Esophagus muscularis mucosa (tissue), 4 donors: ENCODE data around the gene SGK1. TPM values are rescaled to one million over a fixed set of nuclear protein-coding genes. Genes with fewer than 3 reads are reported as not detected.

ENCODE experiments used
- DNase-seq: peaks from one replicate; pipeline ENCODE4 v3.0.0-alpha.2; 2017; ENCODE audit errors: extremely low spot score
- H3K27ac ChIP-seq, 4 donors: fragments of 200-600 bp; sonication (generic); replicated peaks in 1 of 4; 1 replicate in 3 of 4; 2 replicates in 1 of 4; pipeline ENCODE4 v1.5.1; 2016 to 2019; ENCODE audit warnings: mild to moderate bottlenecking in 1 of 4
- H3K27me3 ChIP-seq, 4 donors: fragments of 200-600 bp; sonication (generic); one replicate each; pipeline versions ENCODE4 v1.5.1 to v1.6.0; 2016 to 2019
- H3K36me3 ChIP-seq, 4 donors: fragments of 200-600 bp; sonication (generic); one replicate each; pipeline ENCODE4 v1.5.1; 2016 to 2019
- H3K4me1 ChIP-seq, 4 donors: fragments of 200-600 bp; sonication (generic); one replicate each; pipeline ENCODE4 v1.5.1; 2016 to 2019
- H3K4me3 ChIP-seq, 4 donors: fragments of 200-600 bp; sonication (generic); 1 replicate in 2 of 4; 2 replicates in 2 of 4; pipeline ENCODE4 v1.5.1; 2016 to 2019; ENCODE audit warnings: mild to moderate bottlenecking in 4 of 4, moderate library complexity in 1 of 4
- H3K9me3 ChIP-seq, 4 donors: fragments of 200-600 bp; sonication (generic); 1 replicate in 3 of 4; 2 replicates in 1 of 4; pipeline ENCODE4 v1.5.1; 2016 to 2019
- CTCF ChIP-seq, 3 experiments: fragments of 200-600 bp in 2 of 3; fragments of 450-650 bp in 1 of 3; sonication (generic) in 2 of 3; IDR thresholded peaks; one replicate each; pipeline ENCODE4 v1.5.1; 2017 to 2019; ENCODE audit warnings: antibody characterized with exemption in 3 of 3, mild to moderate bottlenecking in 2 of 3, moderate library complexity in 1 of 3
- EP300 ChIP-seq: sonication (generic); formaldehyde crosslinking; IDR thresholded peaks from one replicate; pipeline ENCODE4 v1.6.1; 2017; ENCODE audit warnings: antibody characterized with exemption
- POLR2A ChIP-seq: fragments of 450-650 bp; IDR thresholded peaks from one replicate; pipeline ENCODE4 v1.6.1; 2017; ENCODE audit warnings: antibody characterized with exemption, moderate library complexity, mild to moderate bottlenecking, low read depth
- POLR2AphosphoS5 ChIP-seq, 2 donors: sonication (generic); formaldehyde crosslinking; IDR thresholded peaks; one replicate each; pipeline ENCODE4 v1.6.1; 2017; ENCODE audit warnings: antibody characterized with exemption in 2 of 2
- WGBS: methylation state at CpG from one replicate; pipeline ENCODE4 v1.1.5; 2018; 5-methylcytosine and 5-hydroxymethylcytosine counted together
- intact Hi-C: fragments of 100-400 bp; cut with DNase I; formaldehyde crosslinking; loops from one replicate; pipeline ENCODE4 v1.15.1; 2023
- total RNA-seq, 4 donors: library from RNA; depleted of rRNA; stranded (reverse); fragments of >200 nt; gene quantifications; one replicate each; pipeline versions ENCODE4 v1.1.0 to v1.2.1, GENCODE V29; 2016

Gene SGK1
- total RNA-seq, 4 donors from 2014 or later: 30.7 to 52.8 (median 43.9) TPM

GRCh38 chr6:134267917-134268361 is 50.0 kb downstream of the SGK1 start:
- Histone ChIP-seq H3K4me1 (no peaks in the 10 kb centered on the region), H3K4me3 (no peak overlapping the region), H3K27ac (no peak overlapping the region), H3K36me3 (no peaks in the 10 kb centered on the region), H3K27me3 (no peaks in the 10 kb centered on the region), H3K9me3 (no peaks in the 10 kb centered on the region)
- 83% methylated on average over 9 of the region's 10 CpGs for WGBS
- TF ChIP-seq POLR2A: no peak
- TF ChIP-seq EP300: no peak
- TF ChIP-seq POLR2AphosphoS5 (IDR thresholded peaks at IDR 0.05): no peak
- no peak for TF ChIP-seq CTCF (IDR thresholded peaks at IDR 0.05)
- intact Hi-C loops: no loop called here
- no peak for DNase-seq

GRCh38 chr6:134266776-134267175 is 51.1 kb downstream of the SGK1 start:
- intact Hi-C loops: no loop called here
- WGBS: 62% methylated on average over 2 of the region's 2 CpGs

GRCh38 chr6:134261766-134262165 is 56.1 kb downstream of the SGK1 start:
- H3K4me3 ChIP-seq: no peak overlapping the region
- no peaks in the 10 kb centered on the region for H3K36me3 ChIP-seq
- intact Hi-C loops: no loop called here
- no peaks in the 10 kb centered on the region for H3K9me3 ChIP-seq
- no peak for TF ChIP-seq POLR2A
- TF ChIP-seq CTCF (IDR thresholded peaks at IDR 0.05): no peak
- WGBS: 82% methylated on average over 5 of the region's 5 CpGs
- H3K27ac ChIP-seq: no peak overlapping the region
- H3K27me3 ChIP-seq: no peaks in the 10 kb centered on the region
- no peak for DNase-seq
- H3K4me1 ChIP-seq: no peaks in the 10 kb centered on the region

More at GRCh38 chr6:134266776-134267175, 51.1 kb downstream of the SGK1 start:
- TF ChIP-seq CTCF (IDR thresholded peaks at IDR 0.05) (no peak), POLR2A (no peak), POLR2AphosphoS5 (IDR thresholded peaks at IDR 0.05) (no peak), EP300 (no peak)
- Histone ChIP-seq H3K36me3 (no peaks in the 10 kb centered on the region), H3K9me3 (no peaks in the 10 kb centered on the region), H3K27ac (no peak overlapping the region), H3K4me3 (no peak overlapping the region), H3K4me1 (no peaks in the 10 kb centered on the region), H3K27me3 (no peaks in the 10 kb centered on the region)
- DNase-seq: no peak

GRCh38 chr6:134258849-134259306 is 59.0 kb downstream of the SGK1 start:
- no peaks in the 10 kb centered on the region for H3K4me1 ChIP-seq
- H3K9me3 ChIP-seq: no peaks in the 10 kb centered on the region
- intact Hi-C loops: no loop called here
- DNase-seq: no peak
- H3K4me3 ChIP-seq: no peak overlapping the region
- 93% methylated on average over 3 of the region's 3 CpGs for WGBS
- H3K36me3 ChIP-seq: no peaks in the 10 kb centered on the region
- no peak for TF ChIP-seq POLR2AphosphoS5 (IDR thresholded peaks at IDR 0.05)
- TF ChIP-seq POLR2A: no peak
- TF ChIP-seq CTCF (IDR thresholded peaks at IDR 0.05): no peak
- no peak for TF ChIP-seq EP300
- H3K27ac ChIP-seq: no peak overlapping the region
- no peaks in the 10 kb centered on the region for H3K27me3 ChIP-seq

GRCh38 chr6:134257516-134257915 is 60.4 kb downstream of the SGK1 start:
- no peaks in the 10 kb centered on the region for H3K27me3 ChIP-seq
- WGBS: 85% methylated on average over 3 of the region's 3 CpGs
- intact Hi-C loops: no loop called here
- no peak overlapping the region for H3K4me3 ChIP-seq
- H3K4me1 ChIP-seq: no peaks in the 10 kb centered on the region
- DNase-seq: no peak
- no peak overlapping the region for H3K27ac ChIP-seq
- no peaks in the 10 kb centered on the region for H3K9me3 ChIP-seq
- no peaks in the 10 kb centered on the region for H3K36me3 ChIP-seq
- TF ChIP-seq EP300 (no peak), CTCF (IDR thresholded peaks at IDR 0.05) (no peak), POLR2A (no peak), POLR2AphosphoS5 (IDR thresholded peaks at IDR 0.05) (no peak)
